AG04450 (cell line): ENCODE measurements around the gene CDC42BPA. TPM values are rescaled to one million over a fixed set of nuclear protein-coding genes. Genes with fewer than 3 reads are reported as not detected.

Experiments
- CTCF ChIA-PET: fragments of 300-600, 350-600 bp; formaldehyde crosslinking; extraction: SDS; loops from one replicate; lab custom pipeline; 2022; ENCODE audit warnings: antibody characterized with exemption, inconsistent platforms; lab: Charles Lee
- POLR2A ChIA-PET: fragments of 350-600 bp; formaldehyde crosslinking; extraction: SDS; loops from one replicate; lab custom pipeline; 2021; ENCODE audit warnings: antibody characterized with exemption, inconsistent platforms; lab: Yijun Ruan, JAX
- DNase-seq: peaks from one replicate; pipeline ENCODE4 v3.0.0-alpha.2; 2011; ENCODE audit warnings: low read depth, low spot score
- H3K27ac ChIP-seq: one replicate; pipeline ENCODE4 v1.5.1; 2012; ENCODE audit warnings: low read depth, low read length, control low read depth
- H3K27me3 ChIP-seq: one replicate; pipeline ENCODE4 v1.6.0; 2012; ENCODE audit warnings: low read length; ENCODE audit not compliant: control insufficient read depth, insufficient read depth
- H3K4me3 ChIP-seq: 2 replicates; pipeline ENCODE4 v1.5.1; 2011; ENCODE audit warnings: mild to moderate bottlenecking, low read depth, low read length, control low read depth
- H3K9me3 ChIP-seq: 2 replicates; pipeline ENCODE4 v1.5.1; 2012; ENCODE audit warnings: low read length; ENCODE audit not compliant: control insufficient read depth, insufficient read depth
- polyA plus RNA-seq: library from polyadenylated mRNA; depleted of rRNA; stranded (reverse); fragments of >200 nt; gene quantifications from 2 replicates; pipeline ENCODE4 v1.2.3, GENCODE V29; 2011
- TF ChIP-seq, protein P1 (sequence below): IDR thresholded peaks from 2 replicates; pipeline ENCODE4 v1.5.1; 2011; ENCODE audit warnings: low read depth, low read length, control low read depth, inconsistent platforms

Gene CDC42BPA
- polyA plus RNA-seq, 1 experiment: 30.7 TPM

DNA sequence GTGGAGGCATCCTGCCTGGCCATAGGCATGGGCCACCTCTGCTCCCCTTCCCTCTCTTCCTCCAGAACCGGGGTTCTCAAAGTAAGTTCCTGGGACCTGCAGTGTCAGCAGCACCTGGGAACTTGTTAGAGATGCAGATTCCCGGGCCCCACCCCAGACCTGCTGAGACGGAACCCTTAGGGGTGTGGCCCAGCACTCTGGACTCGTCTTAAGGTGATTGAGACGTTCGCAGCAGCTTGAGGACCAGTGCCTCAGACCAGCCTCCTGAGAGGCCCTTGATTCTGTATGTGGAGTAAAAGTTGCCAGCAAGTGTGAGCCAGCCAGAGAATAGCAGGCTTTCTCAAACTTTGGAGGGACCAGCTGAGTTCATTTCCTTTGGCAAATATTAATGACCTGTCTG, 364.0 kb downstream of the CDC42BPA start:
- CTCF ChIA-PET: no interaction called here
- H3K27me3 ChIP-seq: no peaks in the 10 kb centered on the region
- no peak overlapping the region for H3K4me3 ChIP-seq
- H3K27ac ChIP-seq: no peak overlapping the region
- DNase-seq: no peak
- POLR2A ChIA-PET: no interaction called here
- peaks cover 12% of the 10 kb centered on the region for H3K9me3 ChIP-seq
- TF ChIP-seq, protein P1, sequence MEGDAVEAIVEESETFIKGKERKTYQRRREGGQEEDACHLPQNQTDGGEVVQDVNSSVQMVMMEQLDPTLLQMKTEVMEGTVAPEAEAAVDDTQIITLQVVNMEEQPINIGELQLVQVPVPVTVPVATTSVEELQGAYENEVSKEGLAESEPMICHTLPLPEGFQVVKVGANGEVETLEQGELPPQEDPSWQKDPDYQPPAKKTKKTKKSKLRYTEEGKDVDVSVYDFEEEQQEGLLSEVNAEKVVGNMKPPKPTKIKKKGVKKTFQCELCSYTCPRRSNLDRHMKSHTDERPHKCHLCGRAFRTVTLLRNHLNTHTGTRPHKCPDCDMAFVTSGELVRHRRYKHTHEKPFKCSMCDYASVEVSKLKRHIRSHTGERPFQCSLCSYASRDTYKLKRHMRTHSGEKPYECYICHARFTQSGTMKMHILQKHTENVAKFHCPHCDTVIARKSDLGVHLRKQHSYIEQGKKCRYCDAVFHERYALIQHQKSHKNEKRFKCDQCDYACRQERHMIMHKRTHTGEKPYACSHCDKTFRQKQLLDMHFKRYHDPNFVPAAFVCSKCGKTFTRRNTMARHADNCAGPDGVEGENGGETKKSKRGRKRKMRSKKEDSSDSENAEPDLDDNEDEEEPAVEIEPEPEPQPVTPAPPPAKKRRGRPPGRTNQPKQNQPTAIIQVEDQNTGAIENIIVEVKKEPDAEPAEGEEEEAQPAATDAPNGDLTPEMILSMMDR: no peak

DNA sequence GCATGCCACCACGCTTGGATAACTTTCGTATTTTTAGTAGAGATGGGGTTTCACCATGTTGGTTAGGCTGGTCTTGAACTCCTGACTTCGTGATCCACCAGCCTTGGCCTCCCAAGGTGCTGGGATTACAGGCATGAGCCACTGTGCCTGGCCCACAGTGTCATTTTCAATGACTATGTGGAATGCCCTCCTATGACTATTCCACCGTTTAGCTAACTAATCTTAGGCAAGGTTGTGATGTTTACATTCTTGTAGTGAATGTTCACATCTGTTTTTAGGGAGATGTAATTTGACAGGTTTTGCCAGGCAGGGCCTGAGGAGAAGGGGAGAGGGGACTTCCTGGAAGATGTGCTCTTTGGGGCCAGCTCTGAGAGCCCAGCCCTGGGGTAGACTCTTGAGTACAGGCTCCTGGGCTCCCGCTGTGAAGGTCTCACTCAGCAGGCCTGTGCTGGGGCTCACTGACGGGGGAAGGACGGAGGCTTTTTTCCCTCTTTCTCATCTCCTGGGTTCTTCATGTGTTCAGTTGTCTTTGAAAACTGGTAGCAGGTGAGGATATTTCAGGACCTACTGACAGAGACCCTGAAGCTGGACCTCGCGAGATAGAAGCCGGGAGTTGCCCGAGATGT, 365.0 kb downstream of the CDC42BPA start:
- CTCF ChIA-PET: no interaction called here
- Histone ChIP-seq H3K27ac (peak overlapping the region; percentile 21), H3K9me3 (peaks cover 10% of the 10 kb centered on the region), H3K27me3 (no peaks in the 10 kb centered on the region), H3K4me3 (no peak overlapping the region)
- DNase-seq: peak; percentile 13
- TF ChIP-seq, protein P1: no peak
- POLR2A ChIA-PET: interaction anchor here (1.3 kb wide), 1 partner anchor 14 kb away, joined by 4 read pairs; no protein-coding TSS in a partner anchor

DNA sequence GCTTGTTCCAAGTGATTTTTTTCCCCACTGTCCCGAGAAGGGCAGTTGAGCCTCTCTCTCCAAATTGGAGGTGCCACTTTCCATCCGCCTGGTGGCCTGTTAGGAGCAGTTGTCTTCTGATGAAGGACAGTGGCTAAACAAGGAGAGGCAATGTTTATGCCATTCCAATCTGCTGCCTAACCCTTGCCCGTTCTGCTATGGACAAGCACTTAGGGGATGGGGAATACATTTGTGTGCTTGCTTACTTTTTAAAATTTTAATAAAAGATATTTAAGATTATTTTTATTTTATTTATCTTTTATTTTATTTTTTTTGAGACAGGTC, 366.2 kb downstream of the CDC42BPA start:
- DNase-seq: no peak
- ChIA-PET CTCF (no interaction called here), POLR2A (no interaction called here)
- no peaks in the 10 kb centered on the region for H3K27me3 ChIP-seq
- H3K9me3 ChIP-seq: peaks cover 7% of the 10 kb centered on the region
- no peak overlapping the region for H3K4me3 ChIP-seq
- TF ChIP-seq, protein P1: no peak
- no peak overlapping the region for H3K27ac ChIP-seq

DNA sequence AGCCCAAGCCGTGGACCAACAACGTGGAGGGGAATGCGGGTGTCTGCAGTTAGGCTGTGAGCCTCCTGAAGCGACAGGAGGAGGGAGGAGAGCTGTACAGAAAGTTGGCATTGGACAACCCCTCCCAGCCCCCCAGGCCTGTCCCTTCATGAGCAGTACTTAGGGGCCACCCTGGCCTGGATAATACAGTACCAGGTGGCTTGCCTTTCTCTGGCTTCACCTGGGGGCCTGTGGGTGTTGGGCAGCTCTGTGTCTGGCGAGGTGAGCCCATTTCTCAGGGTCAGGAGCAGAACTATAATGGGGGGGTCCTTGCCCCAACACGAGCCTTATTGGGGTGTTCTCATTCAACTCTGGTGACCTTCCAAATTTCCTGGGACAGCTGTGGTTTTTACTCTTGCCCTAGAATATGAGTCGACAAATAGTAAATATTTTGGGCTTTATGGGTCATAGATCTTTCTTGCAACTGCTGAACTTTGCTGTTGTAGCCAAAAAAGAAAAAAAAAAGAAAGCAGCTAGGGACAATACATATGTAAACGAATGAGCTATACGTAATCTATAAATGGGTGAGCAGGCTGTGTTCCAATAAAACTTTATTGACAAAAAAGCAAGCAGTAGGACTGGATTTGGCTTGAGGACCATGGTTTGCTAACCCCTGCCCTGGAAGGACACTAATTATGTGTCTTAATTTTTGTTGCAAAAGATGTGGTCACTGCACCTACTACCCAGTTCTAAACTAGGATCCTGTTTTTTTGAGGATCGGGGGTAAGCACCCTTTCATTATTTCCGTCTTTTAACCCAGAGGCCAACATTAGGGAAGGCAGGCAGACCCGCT, 366.8 kb downstream of the CDC42BPA start:
- H3K9me3 ChIP-seq: peaks cover 7% of the 10 kb centered on the region
- ChIA-PET POLR2A (no interaction called here), CTCF (no interaction called here)
- H3K27ac ChIP-seq: no peak overlapping the region
- H3K27me3 ChIP-seq: no peaks in the 10 kb centered on the region
- TF ChIP-seq, protein P1: no peak
- H3K4me3 ChIP-seq: no peak overlapping the region
- DNase-seq: no peak

DNA sequence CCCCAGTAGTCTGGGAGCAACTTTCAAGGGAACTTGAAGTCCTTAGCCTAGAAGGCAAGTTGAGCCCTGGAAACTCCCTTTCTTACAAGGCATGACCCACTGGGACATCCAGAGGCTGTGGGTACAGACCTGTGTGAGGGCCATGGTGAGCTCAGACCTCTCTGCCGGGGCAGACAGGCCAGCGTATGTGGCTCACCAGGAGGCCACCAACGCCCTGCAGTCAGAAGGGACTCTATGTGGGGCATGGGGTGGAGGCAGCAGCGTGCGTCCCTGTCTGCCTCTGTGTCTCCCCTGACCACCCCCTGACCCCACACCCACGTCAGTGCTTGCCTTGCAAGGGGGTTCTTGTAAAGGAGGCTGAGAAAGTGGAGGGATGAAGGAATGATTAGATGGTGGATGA, 367.4 kb downstream of the CDC42BPA start:
- TF ChIP-seq, protein P1: no peak
- Histone ChIP-seq H3K9me3 (peaks cover 7% of the 10 kb centered on the region), H3K27ac (no peak overlapping the region), H3K27me3 (no peaks in the 10 kb centered on the region), H3K4me3 (no peak overlapping the region)
- no peak for DNase-seq
- CTCF ChIA-PET: interaction anchor here (0.6 to 0.7 kb wide), 2 partner anchors 320 to 466 kb away, joined by 3 read pairs; no protein-coding TSS in a partner anchor
- POLR2A ChIA-PET: interaction anchor here (0.8 kb wide), 1 partner anchor 11 kb away, joined by 4 read pairs; the partner anchor contains the start of gene COQ8A
